Measurements from ENCODE around the gene HNRNPR.
A peak's percentile ranks its signal among the peaks of the same experiment; 100 is the strongest.

HNRNPR gene

GRCh38 chr1:23352096-23352695 lies 8.1 kb upstream of the HNRNPR start:
- no peaks in the 10 kb centered on the region for H3K36me3 ChIP-seq (ENCODE audit: low read length)
- no peaks in the 10 kb centered on the region for H3K79me2 ChIP-seq (ENCODE audit: insufficient read depth, low read length)
- H3K9me3 ChIP-seq (ENCODE audit: insufficient read depth, low read length): no peaks in the 10 kb centered on the region
- no peak overlapping the region for H3K27ac ChIP-seq (ENCODE audit: low read depth, low read length)
- no peaks in the 10 kb centered on the region for H4K20me1 ChIP-seq (ENCODE audit: low read depth, low read length)
- no peak for TF ChIP-seq EZH2phosphoT487 (conservative IDR thresholded peaks at IDR 0.05; ENCODE audit: low read length)
- H2AFZ ChIP-seq (ENCODE audit: low read depth, low read length, severe bottlenecking): no peak overlapping the region
- no peak overlapping the region for H3K9ac ChIP-seq (ENCODE audit: low read length)
- no peaks in the 10 kb centered on the region for H3F3A ChIP-seq (ENCODE audit: insufficient read depth)
- no peak overlapping the region for H3K4me3 ChIP-seq (ENCODE audit: insufficient read depth, low read length, poor library complexity, severe bottlenecking)
- no peaks in the 10 kb centered on the region for H3K27me3 ChIP-seq (ENCODE audit: low read length)
- no peaks in the 10 kb centered on the region for H3K9me2 ChIP-seq (replicated peaks; ENCODE audit: insufficient read depth, low read length)
- H3K4me2 ChIP-seq (ENCODE audit: low read depth, low read length, poor library complexity, severe bottlenecking): no peak overlapping the region

DNA sequence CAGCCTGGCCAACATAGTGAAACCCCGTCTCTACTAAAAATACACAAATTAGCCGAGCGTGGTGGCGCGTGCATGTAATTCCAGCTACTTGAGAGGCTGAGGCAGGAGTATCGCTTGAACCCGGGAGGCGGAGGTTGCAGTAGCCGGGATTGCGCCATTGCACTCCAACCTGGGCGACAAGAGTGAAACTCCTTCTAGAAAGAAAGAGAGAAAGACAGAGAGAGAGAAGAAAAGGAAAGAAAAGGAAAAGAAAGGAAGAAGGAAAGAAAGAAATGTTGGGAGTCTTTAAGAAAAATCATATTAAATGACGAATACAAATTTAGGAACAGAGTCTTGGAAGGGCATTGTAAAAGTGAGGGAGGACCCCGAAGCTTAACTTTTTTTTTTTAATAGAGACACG lies 1.8 kb upstream of the HNRNPR start:
- no peak overlapping the region for H3K9ac ChIP-seq (ENCODE audit: low read length)
- no peak overlapping the region for H3K27ac ChIP-seq (ENCODE audit: low read depth, low read length)
- H4K20me1 ChIP-seq (ENCODE audit: low read depth, low read length): peaks cover 23% of the 10 kb centered on the region
- TF ChIP-seq EZH2phosphoT487 (conservative IDR thresholded peaks at IDR 0.05; ENCODE audit: low read length) (no peak), CTCF (IDR thresholded peaks at IDR 0.05; ENCODE audit: insufficient read depth, low read length, poor library complexity, severe bottlenecking) (no peak)
- no peak overlapping the region for H2AFZ ChIP-seq (ENCODE audit: low read depth, low read length, severe bottlenecking)
- H3F3A ChIP-seq (ENCODE audit: insufficient read depth): no peaks in the 10 kb centered on the region
- H3K4me3 ChIP-seq (ENCODE audit: insufficient read depth, low read length, poor library complexity, severe bottlenecking): no peak overlapping the region
- peaks cover 6% of the 10 kb centered on the region; the same call in 1 of the 2 replicates for H3K36me3 ChIP-seq (ENCODE audit: low read length)
- peaks cover 32% of the 10 kb centered on the region for H3K79me2 ChIP-seq (ENCODE audit: insufficient read depth, low read length)
- no peaks in the 10 kb centered on the region for H3K27me3 ChIP-seq (ENCODE audit: low read length)
- no peak overlapping the region for H3K4me2 ChIP-seq (ENCODE audit: low read depth, low read length, poor library complexity, severe bottlenecking)
- H3K9me3 ChIP-seq (ENCODE audit: insufficient read depth, low read length): no peaks in the 10 kb centered on the region
- H3K9me2 ChIP-seq (replicated peaks; ENCODE audit: insufficient read depth, low read length): no peaks in the 10 kb centered on the region

DNA sequence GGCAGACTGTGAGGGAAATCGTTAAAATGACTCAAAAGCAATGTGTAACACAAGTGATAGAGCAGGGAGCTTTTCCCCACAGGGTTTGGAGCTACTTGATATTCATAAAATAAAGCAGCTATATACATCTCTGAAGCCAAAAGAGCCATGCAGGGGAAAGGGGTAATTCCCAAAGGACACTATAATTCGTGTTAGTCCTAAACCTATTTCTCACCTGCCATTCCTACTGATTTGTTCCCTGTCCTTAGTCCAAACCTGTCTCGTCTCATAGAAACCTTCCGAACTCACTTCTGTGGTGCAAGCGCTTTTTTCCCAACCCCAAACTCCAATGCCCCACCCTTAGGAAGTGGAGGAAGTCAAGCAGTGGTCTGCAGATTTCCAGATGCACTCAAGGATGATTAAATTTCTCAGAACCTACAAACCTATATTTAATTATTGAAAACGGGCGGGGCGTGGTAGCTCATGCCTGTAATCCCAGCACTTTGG lies 946 bp upstream of the HNRNPR start:
- no peaks in the 10 kb centered on the region for H3K9me3 ChIP-seq (ENCODE audit: insufficient read depth, low read length)
- H2AFZ ChIP-seq (ENCODE audit: low read depth, low read length, severe bottlenecking): peak overlapping the region; percentile 98
- H3K9ac ChIP-seq (ENCODE audit: low read length): peak overlapping the region; percentile 91
- H3F3A ChIP-seq (ENCODE audit: insufficient read depth): no peaks in the 10 kb centered on the region
- H4K20me1 ChIP-seq (ENCODE audit: low read depth, low read length): peaks cover 32% of the 10 kb centered on the region
- peak overlapping the region; percentile 63 for H3K4me3 ChIP-seq (ENCODE audit: insufficient read depth, low read length, poor library complexity, severe bottlenecking)
- H3K36me3 ChIP-seq (ENCODE audit: low read length): peaks cover 14% of the 10 kb centered on the region
- no peaks in the 10 kb centered on the region for H3K27me3 ChIP-seq (ENCODE audit: low read length)
- peak overlapping the region; percentile 68 for H3K27ac ChIP-seq (ENCODE audit: low read depth, low read length)
- H3K4me2 ChIP-seq (ENCODE audit: low read depth, low read length, poor library complexity, severe bottlenecking): peak overlapping the region; percentile 98
- H3K9me2 ChIP-seq (replicated peaks; ENCODE audit: insufficient read depth, low read length): no peaks in the 10 kb centered on the region
- peaks cover 41% of the 10 kb centered on the region for H3K79me2 ChIP-seq (ENCODE audit: insufficient read depth, low read length)
- TF ChIP-seq EZH2phosphoT487 (conservative IDR thresholded peaks at IDR 0.05; ENCODE audit: low read length) (no peak), CTCF (IDR thresholded peaks at IDR 0.05; ENCODE audit: insufficient read depth, low read length, poor library complexity, severe bottlenecking) (no peak)
